ENCODE data around the gene MAP2K1. TPM values are rescaled to one million over a fixed set of nuclear protein-coding genes. Genes with fewer than 3 reads are reported as not detected.

Gene MAP2K1
- total and polyA plus RNA-seq, 11 donors = 15.8 to 164 (median 39.3) TPM

DNA sequence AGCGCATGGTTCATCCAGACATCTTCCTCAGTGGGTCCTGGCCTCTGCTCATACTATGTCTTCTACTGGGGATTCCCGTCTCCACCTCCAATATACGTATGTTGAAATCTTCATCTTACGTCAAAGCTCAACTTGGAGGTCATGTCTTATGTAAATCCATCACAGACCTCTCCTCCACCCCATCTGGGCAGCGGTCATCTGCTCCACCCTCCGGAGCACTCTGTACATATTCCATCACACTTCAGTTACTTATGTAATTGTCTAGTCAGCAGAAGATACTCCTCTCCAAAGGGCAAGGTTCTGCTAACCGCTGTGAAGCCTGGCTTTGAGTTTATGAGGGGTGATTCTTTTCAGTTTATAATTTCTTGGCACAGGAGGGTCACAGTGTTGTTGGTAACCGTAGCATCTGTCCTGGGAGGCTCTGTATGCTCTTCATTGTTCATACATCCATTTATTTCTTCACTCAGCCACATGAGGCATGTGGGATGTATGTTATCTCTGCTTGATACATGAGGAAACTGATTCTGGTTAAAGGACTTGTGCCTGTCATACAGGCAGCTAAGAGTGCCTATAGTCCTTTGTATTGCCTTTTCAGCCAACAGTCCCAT is 22.1 kb downstream of the MAP2K1 start:
- peaks cover 0 to 99% (median 45%) of the 10 kb centered on the region in 12 donors for H3K4me1 ChIP-seq
- TF ChIP-seq POLR2A (IDR thresholded peaks at IDR 0.05) = no peak
- TF ChIP-seq, protein P1, sequence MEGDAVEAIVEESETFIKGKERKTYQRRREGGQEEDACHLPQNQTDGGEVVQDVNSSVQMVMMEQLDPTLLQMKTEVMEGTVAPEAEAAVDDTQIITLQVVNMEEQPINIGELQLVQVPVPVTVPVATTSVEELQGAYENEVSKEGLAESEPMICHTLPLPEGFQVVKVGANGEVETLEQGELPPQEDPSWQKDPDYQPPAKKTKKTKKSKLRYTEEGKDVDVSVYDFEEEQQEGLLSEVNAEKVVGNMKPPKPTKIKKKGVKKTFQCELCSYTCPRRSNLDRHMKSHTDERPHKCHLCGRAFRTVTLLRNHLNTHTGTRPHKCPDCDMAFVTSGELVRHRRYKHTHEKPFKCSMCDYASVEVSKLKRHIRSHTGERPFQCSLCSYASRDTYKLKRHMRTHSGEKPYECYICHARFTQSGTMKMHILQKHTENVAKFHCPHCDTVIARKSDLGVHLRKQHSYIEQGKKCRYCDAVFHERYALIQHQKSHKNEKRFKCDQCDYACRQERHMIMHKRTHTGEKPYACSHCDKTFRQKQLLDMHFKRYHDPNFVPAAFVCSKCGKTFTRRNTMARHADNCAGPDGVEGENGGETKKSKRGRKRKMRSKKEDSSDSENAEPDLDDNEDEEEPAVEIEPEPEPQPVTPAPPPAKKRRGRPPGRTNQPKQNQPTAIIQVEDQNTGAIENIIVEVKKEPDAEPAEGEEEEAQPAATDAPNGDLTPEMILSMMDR (IDR thresholded peaks at IDR 0.05) = no peak
- peak overlapping the region in 1 of 12 donors; percentile 65 for H3K27ac ChIP-seq
- no peaks in the 10 kb centered on the region for H3K9me3 ChIP-seq
- H3K36me3 ChIP-seq = no peaks in the 10 kb centered on the region
- DNase-seq (no peak), ATAC-seq (peak in 2 of 4 donors; percentile 30 to 62)
- no peak overlapping the region for H3K4me3 ChIP-seq
- H3K27me3 ChIP-seq = no peaks in the 10 kb centered on the region
- WGBS, 4 donors = 87 to 95% (median 90%) methylated on average over 8 of the region's 8 CpGs
- intact Hi-C loops (cut with DNase I) = no loop called here

DNA sequence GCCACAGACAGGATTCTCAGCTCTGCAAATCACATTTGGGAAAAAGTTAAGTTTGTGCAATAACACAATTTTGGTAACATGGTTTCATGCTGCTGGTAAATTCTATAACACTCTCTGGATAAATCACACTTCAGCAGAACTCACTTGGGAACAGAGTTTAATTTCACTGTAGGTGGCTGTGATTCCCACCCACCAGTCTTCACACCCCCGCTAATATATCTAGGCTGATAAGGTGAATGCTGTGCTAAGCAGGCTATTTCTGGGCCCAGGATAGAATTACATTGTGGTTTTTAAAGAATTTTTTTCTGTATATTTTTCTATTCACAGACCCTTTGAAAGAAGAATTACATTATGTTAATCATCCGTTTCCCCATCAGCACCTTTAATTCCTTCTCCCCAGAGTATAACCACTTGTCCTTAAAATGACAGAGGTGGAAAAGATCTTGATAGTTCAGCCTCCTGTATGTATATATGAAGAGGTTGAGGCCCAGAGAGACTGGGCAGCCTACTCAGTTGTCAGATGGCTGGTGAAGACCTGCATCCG is 22.9 kb downstream of the MAP2K1 start:
- no peaks in the 10 kb centered on the region for H3K36me3 ChIP-seq
- WGBS, 4 donors = 66 to 81% (median 74%) methylated on average over 3 of the region's 3 CpGs

DNA sequence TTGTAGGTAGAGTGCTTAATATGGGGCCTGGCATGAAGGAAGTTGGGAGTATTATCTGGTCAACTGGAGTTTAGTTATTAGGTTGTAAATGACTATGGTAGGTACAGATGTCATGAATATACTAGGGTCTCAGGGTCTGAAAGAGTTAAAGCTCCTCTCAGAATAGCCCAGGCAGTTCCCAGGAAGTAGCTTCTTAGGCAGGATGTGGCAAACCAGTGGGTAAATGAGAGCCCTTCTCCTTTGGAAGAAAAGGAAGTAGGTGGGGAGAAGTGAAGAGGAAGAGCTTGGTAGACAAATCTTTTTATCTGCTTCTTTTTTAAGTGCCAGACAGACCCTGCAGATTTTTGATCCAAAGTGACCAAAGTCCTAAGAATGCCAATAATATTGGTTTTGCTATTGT is 24.5 kb downstream of the MAP2K1 start:
- intact Hi-C loops (cut with DNase I) = no loop called here
- DNase-seq (no peak), ATAC-seq (peak in 2 of 4 donors; percentile 39 to 49)
- TF ChIP-seq, protein P1 (IDR thresholded peaks at IDR 0.05) = no peak
- TF ChIP-seq POLR2A (IDR thresholded peaks at IDR 0.05) = no peak
- H3K4me1 ChIP-seq = peaks cover 0 to 85% (median 27%) of the 10 kb centered on the region in 12 donors
- no peaks in the 10 kb centered on the region for H3K27me3 ChIP-seq
- H3K27ac ChIP-seq = peak overlapping the region in 1 of 12 donors; percentile 63
- no peak overlapping the region for H3K4me3 ChIP-seq
- no peaks in the 10 kb centered on the region for H3K36me3 ChIP-seq
- peaks cover 0 to 9% (median 0%) of the 10 kb centered on the region in 12 donors for H3K9me3 ChIP-seq

More for the DNA sequence above, 22.9 kb downstream of the MAP2K1 start:
- peaks cover 0 to 7% (median 0%) of the 10 kb centered on the region in 12 donors for H3K9me3 ChIP-seq
- DNase-seq (no peak), ATAC-seq (no peak)
- peak overlapping the region in 1 of 12 donors; percentile 65 for H3K27ac ChIP-seq
- intact Hi-C loops (cut with DNase I) = no loop called here
- peaks cover 0 to 94% (median 37%) of the 10 kb centered on the region in 12 donors for H3K4me1 ChIP-seq
- TF ChIP-seq, protein P1 (IDR thresholded peaks at IDR 0.05) = no peak
- TF ChIP-seq POLR2A (IDR thresholded peaks at IDR 0.05) = no peak
- H3K4me3 ChIP-seq = no peak overlapping the region
- H3K27me3 ChIP-seq = no peaks in the 10 kb centered on the region

DNA sequence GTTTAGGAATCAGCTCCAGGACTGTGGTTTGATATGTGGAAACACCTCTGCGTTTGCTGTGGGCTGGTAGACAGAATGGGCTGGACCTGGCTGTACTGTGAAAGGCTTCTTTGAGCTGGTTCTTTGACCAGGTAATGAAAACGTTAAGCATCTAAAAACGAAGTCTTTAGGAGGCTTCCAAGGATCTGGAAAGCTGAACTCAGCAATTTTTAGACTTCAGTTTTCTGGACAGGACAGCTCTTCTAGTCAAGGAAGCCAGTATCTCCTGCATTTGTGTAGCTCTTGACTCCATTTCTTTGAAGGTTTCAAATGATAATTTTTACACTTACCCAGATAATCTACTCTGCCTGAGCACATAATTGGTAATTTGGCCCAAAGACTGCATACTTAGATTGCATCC is 25.5 kb downstream of the MAP2K1 start:
- Histone ChIP-seq H3K36me3 (no peaks in the 10 kb centered on the region), H3K4me3 (no peak overlapping the region), H3K9me3 (peaks cover 0 to 9% (median 0%) of the 10 kb centered on the region in 12 donors), H3K4me1 (peaks cover 0 to 85% (median 26%) of the 10 kb centered on the region in 12 donors), H3K27me3 (no peaks in the 10 kb centered on the region), H3K27ac (peak overlapping the region in 1 of 12 donors; percentile 63)
- intact Hi-C loops (cut with DNase I) = no loop called here
- WGBS, 4 donors = 75 to 85% (median 78%) methylated on average over 3 of the region's 3 CpGs
- ATAC-seq (no peak), DNase-seq (no peak)
- no peak for TF ChIP-seq POLR2A (IDR thresholded peaks at IDR 0.05)
- TF ChIP-seq, protein P1 (IDR thresholded peaks at IDR 0.05) = no peak
